NCI-H1417 (cell line): ENCODE results near the gene ST3GAL5.
A peak's percentile ranks its signal among the peaks of the same experiment; 100 is the strongest.
"Not testable (repeated sequence)": the region's sequence is repeated elsewhere in the genome, so short reads cannot be mapped to it uniquely, and the experiment has no call there.

ENCODE experiments used
- DNase-seq, 3 experiments: peaks; one replicate each; lab custom pipeline; 2025; lab: John Stamatoyannopoulos, UW

ST3GAL5 gene

GRCh38 chr2:85888684-85889626 is at the start of gene ST3GAL5:
ST3GAL5 (minus strand) TSS chr2:85888990; CDS start chr2:85888905, 85 bp downstream.
- DNase-seq = peak; percentile 82 to 86 (median 85)

GRCh38 chr2:85938456-85938855 is 49.7 kb upstream of the ST3GAL5 start:
- no peak for DNase-seq

GRCh38 chr2:85937069-85937439 is 48.3 kb upstream of the ST3GAL5 start:
- DNase-seq = no peak

GRCh38 chr2:85936421-85937068 is 47.8 kb upstream of the ST3GAL5 start:
- DNase-seq = no peak

GRCh38 chr2:85935746-85936208 is 47.0 kb upstream of the ST3GAL5 start:
- DNase-seq = no peak

GRCh38 chr2:85935170-85935745 is 46.5 kb upstream of the ST3GAL5 start:
- no peak for DNase-seq

- DNase-seq = no peak
These were observed 45.2 kb upstream of the ST3GAL5 start for GRCh38 chr2:85933753-85934594.

GRCh38 chr2:85931151-85931550 is 42.4 kb upstream of the ST3GAL5 start:
- not testable (repeated sequence) for DNase-seq

GRCh38 chr2:85930129-85931124 is 41.6 kb upstream of the ST3GAL5 start:
- no peak for DNase-seq

GRCh38 chr2:85929096-85930050 is 40.6 kb upstream of the ST3GAL5 start:
- DNase-seq = no peak

- no peak for DNase-seq
These were observed 38.3 kb upstream of the ST3GAL5 start for GRCh38 chr2:85926931-85927661.

GRCh38 chr2:85926526-85926925 is 37.7 kb upstream of the ST3GAL5 start:
- no peak for DNase-seq

GRCh38 chr2:85925216-85925671 is 36.5 kb upstream of the ST3GAL5 start:
- DNase-seq = no peak

- no peak for DNase-seq
These were observed 35.7 kb upstream of the ST3GAL5 start for GRCh38 chr2:85924522-85924921.

GRCh38 chr2:85922199-85922598 is 33.4 kb upstream of the ST3GAL5 start:
- DNase-seq = no peak

GRCh38 chr2:85921659-85922058 is 32.9 kb upstream of the ST3GAL5 start:
- DNase-seq = no peak

- DNase-seq = no peak
These were observed 32.2 kb upstream of the ST3GAL5 start for GRCh38 chr2:85920810-85921545.
